Panc1 (cell line): Measurements from ENCODE around the gene ZNF513.

Experiments used
- CTCF ChIP-seq: fragments of 450-650 bp; IDR thresholded peaks from 2 replicates; pipeline ENCODE4 v1.5.1; 2017; ENCODE audit warnings: mild to moderate bottlenecking
- SIN3A ChIP-seq: IDR thresholded peaks from 2 replicates; pipeline ENCODE4 v1.6.1; 2012; ENCODE audit warnings: low read depth, mild to moderate bottlenecking, low read length, moderate library complexity, borderline replicate concordance; ENCODE audit not compliant: insufficient read depth

DNA sequence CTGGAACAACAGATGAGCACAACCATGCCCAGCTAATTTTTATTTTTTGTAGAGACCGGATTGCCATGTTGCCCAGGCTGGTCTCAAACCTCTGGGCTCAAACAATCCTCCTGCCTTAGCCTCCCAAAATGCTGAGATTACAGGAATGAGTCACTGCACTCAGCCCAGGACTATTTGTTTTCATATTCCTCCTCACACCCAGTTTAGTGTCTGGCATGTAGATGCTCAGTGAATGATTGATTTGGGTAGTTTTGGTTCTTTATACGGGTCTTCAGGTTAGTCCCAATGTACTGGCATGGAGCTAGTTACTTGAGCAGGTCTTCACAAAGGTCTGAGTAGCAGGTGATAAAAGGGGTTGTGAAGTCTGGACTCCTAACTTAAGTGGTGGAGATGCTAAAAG is 16.6 kb downstream of the ZNF513 start:
- TF ChIP-seq CTCF (no peak), SIN3A (no peak)
